GM10266 (cell line): ENCODE measurements around the gene CERK.
"Not testable (repeated sequence)": the region's sequence is repeated elsewhere in the genome, so short reads cannot be mapped to it uniquely, and the experiment has no call there.

Experiments
- DNase-seq: peaks from one replicate; pipeline ENCODE4 v3.0.0; 2012; ENCODE audit errors: extremely low spot score
- CTCF ChIP-seq: IDR thresholded peaks from 2 replicates; pipeline ENCODE4 v1.5.1; 2012; ENCODE audit warnings: mild to moderate bottlenecking, low read depth; ENCODE audit not compliant: control insufficient read depth, insufficient read depth; ENCODE audit errors: missing control alignments

Gene CERK

GRCh38 chr22:46638601-46639431, 99.2 kb downstream of the CERK start:
- no peak for TF ChIP-seq CTCF
- DNase-seq: no peak

GRCh38 chr22:46637711-46638600, 100.1 kb downstream of the CERK start:
- DNase-seq: no peak
- no peak for TF ChIP-seq CTCF

GRCh38 chr22:46636221-46637002, 101.6 kb downstream of the CERK start:
- no peak for TF ChIP-seq CTCF

GRCh38 chr22:46635756-46636155, 102.3 kb downstream of the CERK start:
- no peak for TF ChIP-seq CTCF
- DNase-seq: no peak

More at GRCh38 chr22:46636221-46637002, 101.6 kb downstream of the CERK start:
- no peak for DNase-seq

GRCh38 chr22:46634973-46635685, 102.9 kb downstream of the CERK start:
- not testable (repeated sequence) for DNase-seq
